ENCODE data around the gene MTR.

- TF ChIP-seq CTCF (IDR thresholded peaks at IDR 0.05) (no peak), POLR2A (IDR thresholded peaks at IDR 0.05) (no peak)
Observed at GRCh38 chr1:236830116-236830515, 35.0 kb downstream of the MTR start.
